ENCODE measurements around the gene GOLGB1. TPM values are rescaled to one million over a fixed set of nuclear protein-coding genes. Genes with fewer than 3 reads are reported as not detected.

The GOLGB1 gene
- total RNA-seq, 1 experiment from 2014 or later: 31.3 TPM

GRCh38 chr3:121794264-121794983 lies 44.9 kb upstream of the GOLGB1 start:
- no peak overlapping the region for H2AFZ ChIP-seq (ENCODE audit: low read depth, low read length, poor library complexity, severe bottlenecking)
- peaks cover 3 to 10% of the 10 kb centered on the region in 2 experiments; a peak in 2 of 4 replicates for H3K36me3 ChIP-seq (ENCODE audit: control insufficient read depth in 1 of 2, insufficient read depth in 2 of 2, low read length in 2 of 2)
- DNase-seq (ENCODE audit: low read depth, low spot score): no peak
- ATAC-seq: no peak
- POLR2A ChIA-PET: no interaction called here
- no peak overlapping the region for H3K27ac ChIP-seq (ENCODE audit: low read depth, low read length)
- no TSS peak for BruUV-seq (replicated peaks)
- no peaks in the 10 kb centered on the region for H3K27me3 ChIP-seq (ENCODE audit: insufficient read depth, low read length)
- CTCF ChIA-PET: no interaction called here
- H3K4me2 ChIP-seq (ENCODE audit: low read length): no peak overlapping the region
- TF ChIP-seq EZH2 (IDR thresholded peaks at IDR 0.05) (no peak), FOSL1 (IDR thresholded peaks at IDR 0.05; ENCODE audit: low read depth) (no peak), SIN3A (IDR thresholded peaks at IDR 0.05; ENCODE audit: low read depth) (no peak), POLR2A (IDR thresholded peaks at IDR 0.05; ENCODE audit: borderline replicate concordance, extremely low read depth, insufficient read depth, insufficient read length) (no peak), EZH2phosphoT487 (IDR thresholded peaks at IDR 0.05; ENCODE audit: borderline replicate concordance) (no peak), EGR1 (IDR thresholded peaks at IDR 0.05; ENCODE audit: low read depth) (no peak), ZNF274 (IDR thresholded peaks at IDR 0.05; ENCODE audit: low read depth, low read length) (no peak), JUND (IDR thresholded peaks at IDR 0.05) (no peak), SRF (IDR thresholded peaks at IDR 0.05; ENCODE audit: low read depth) (no peak), CTCF (IDR thresholded peaks at IDR 0.05 in 2 of 3, conservative IDR thresholded peaks at IDR 0.05 in 1 of 3; ENCODE audit: borderline replicate concordance in 1 of 3, insufficient read depth in 1 of 3, low read depth in 2 of 3, low read length in 2 of 3) (no peak), TCF7L2 (IDR thresholded peaks at IDR 0.05; ENCODE audit: borderline replicate concordance, extremely low read depth, insufficient read depth, insufficient read length) (no peak), POLR2AphosphoS5 (IDR thresholded peaks at IDR 0.05; ENCODE audit: low read depth, low read length) (no peak), CBX3 (IDR thresholded peaks at IDR 0.05; ENCODE audit: low read depth) (no peak), REST (IDR thresholded peaks at IDR 0.05; ENCODE audit: low read depth) (no peak)
- no peaks in the 10 kb centered on the region for H3K79me2 ChIP-seq (ENCODE audit: insufficient read depth, low read length)
- H3K9me2 ChIP-seq (ENCODE audit: insufficient read depth): no peaks in the 10 kb centered on the region
- no peak overlapping the region for H3K9ac ChIP-seq (ENCODE audit: low read length)
- RAD21 ChIA-PET (ENCODE audit: low non-redundant PET in 1 of 2, low total read pairs in 2 of 2, uncharacterized antibody in 2 of 2, unreplicated experiment in 2 of 2): no interaction called here
- H3K4me3 ChIP-seq (replicated peaks in 1 of 2; ENCODE audit: low read depth in 1 of 2, low read length in 2 of 2): no peak overlapping the region
- H4K20me1 ChIP-seq (ENCODE audit: insufficient read depth): no peaks in the 10 kb centered on the region
- intact Hi-C loops (cut with micrococcal nuclease): no loop called here
- no peaks in the 10 kb centered on the region for H3K9me3 ChIP-seq (ENCODE audit: control insufficient read depth in 1 of 2, insufficient read depth in 1 of 2, low read depth in 1 of 2, low read length in 2 of 2)
- no peaks in the 10 kb centered on the region for H3K4me1 ChIP-seq (ENCODE audit: control insufficient read depth in 1 of 2, insufficient read depth in 2 of 2, low read length in 2 of 2)
